ENCODE data around the gene RIN3. TPM values are rescaled to one million over a fixed set of nuclear protein-coding genes. Genes with fewer than 3 reads are reported as not detected.

RIN3 gene
- total RNA-seq, 2 experiments from 2014 or later = 76.1 to 122 TPM

DNA sequence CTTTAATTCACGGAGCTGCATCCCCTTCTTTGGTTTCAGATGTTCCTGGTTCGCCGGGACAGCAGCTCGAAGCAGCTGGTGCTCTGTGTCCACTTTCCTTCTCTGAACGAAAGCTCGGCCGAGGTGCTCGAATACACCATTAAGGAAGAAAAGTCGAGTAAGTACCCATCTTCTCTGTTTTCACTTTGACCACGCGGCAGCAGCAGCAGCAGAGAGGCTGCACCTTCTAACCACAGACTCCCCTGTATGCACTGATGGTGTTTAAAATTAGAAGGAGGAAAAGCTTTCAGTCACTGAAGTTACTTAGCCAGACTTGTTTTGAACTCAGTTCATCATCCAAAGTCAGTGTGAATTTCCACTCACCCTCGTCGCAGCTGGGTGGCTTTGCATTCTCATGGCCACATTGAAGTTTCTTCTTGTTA, 63.8 kb downstream of the RIN3 start:
- CTCF ChIA-PET = interaction anchor here (0.6 to 3.2 kb wide), 11 partner anchors 8 to 541 kb away, joined by 3 to 19 read pairs (median 4); no protein-coding TSS in a partner anchor
- H3K27ac Mint-ChIP-seq = peak overlapping the region; percentile 86
- DNase-seq (peak; percentile 80), ATAC-seq (peak; percentile 87)
- H3K4me1 Mint-ChIP-seq = peaks cover 67% of the 10 kb centered on the region
- no peaks in the 10 kb centered on the region for H3K27me3 Mint-ChIP-seq
- no peaks in the 10 kb centered on the region for H3K9me3 Mint-ChIP-seq (ENCODE audit: low read depth)
- H3K4me3 Mint-ChIP-seq = peak overlapping the region; percentile 67
- H3K36me3 Mint-ChIP-seq = peaks cover 53% of the 10 kb centered on the region

DNA sequence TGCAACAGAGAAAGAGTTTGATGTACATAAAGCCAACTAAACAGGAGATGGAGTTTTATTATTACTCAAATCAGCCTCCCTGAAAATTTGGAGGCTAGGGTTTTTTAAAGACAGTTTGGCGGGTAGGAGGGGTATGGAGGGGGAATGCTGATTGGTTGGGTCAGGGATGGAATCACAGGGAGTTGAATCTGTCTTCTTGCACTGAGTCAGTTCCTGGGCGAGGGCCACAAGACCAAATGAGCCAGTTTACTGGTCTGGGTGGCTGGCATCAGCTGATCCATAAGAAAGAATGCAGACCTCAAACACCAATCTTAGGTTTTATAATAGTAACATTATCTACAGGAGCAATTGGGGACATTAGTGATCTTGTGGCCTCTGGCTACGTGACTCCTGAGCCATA, 64.9 kb downstream of the RIN3 start:
- Mint-ChIP-seq H3K4me1 (peaks cover 76% of the 10 kb centered on the region), H3K27me3 (no peaks in the 10 kb centered on the region), H3K27ac (peak overlapping the region; percentile 52), H3K36me3 (peaks cover 62% of the 10 kb centered on the region), H3K9me3 (ENCODE audit: low read depth) (peaks cover 2% of the 10 kb centered on the region), H3K4me3 (no peak overlapping the region)
- DNase-seq (no peak), ATAC-seq (no peak)
- CTCF ChIA-PET = interaction anchor here (3.2 kb wide), 1 partner anchor 8 kb away, joined by 19 read pairs; no protein-coding TSS in a partner anchor

DNA sequence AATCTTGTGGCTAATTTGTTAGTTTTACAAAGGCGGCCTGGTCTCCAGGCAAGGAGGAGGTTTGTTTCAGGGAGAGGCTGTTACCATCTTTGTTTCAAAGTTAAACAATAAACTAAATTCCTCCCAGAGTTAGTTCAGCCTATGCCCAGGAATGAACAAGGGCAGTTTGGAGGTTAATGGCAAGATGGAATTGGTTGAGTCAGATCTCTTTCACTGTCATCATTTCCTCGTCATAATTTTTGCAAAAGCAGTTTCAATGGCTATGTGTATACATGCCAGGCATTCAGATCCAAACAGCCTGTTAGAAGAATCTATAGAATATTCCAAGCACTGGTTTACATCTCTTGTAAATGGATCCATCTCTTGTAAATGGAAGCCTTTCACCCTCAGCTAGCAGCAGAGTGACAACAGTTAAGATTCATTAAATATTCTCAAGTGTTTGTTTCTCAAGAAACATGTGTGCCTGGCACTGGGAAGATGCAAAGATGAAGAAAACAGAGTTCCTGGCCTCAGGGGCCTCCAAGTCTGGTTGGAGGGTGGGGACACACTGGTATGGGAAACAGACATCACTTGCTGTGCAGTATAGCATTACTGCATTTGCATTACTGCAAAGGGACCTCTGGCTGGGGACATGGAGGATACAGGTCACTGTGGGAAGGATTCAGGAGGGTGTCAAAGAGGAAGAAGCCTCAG, 65.8 kb downstream of the RIN3 start:
- no peak overlapping the region for H3K4me3 Mint-ChIP-seq
- H3K9me3 Mint-ChIP-seq (ENCODE audit: low read depth) = peaks cover 2% of the 10 kb centered on the region
- CTCF ChIA-PET = no interaction called here
- no peaks in the 10 kb centered on the region for H3K27me3 Mint-ChIP-seq
- H3K27ac Mint-ChIP-seq = no peak overlapping the region
- peaks cover 65% of the 10 kb centered on the region for H3K36me3 Mint-ChIP-seq
- no peak for DNase-seq
- no peak for ATAC-seq
- H3K4me1 Mint-ChIP-seq = peaks cover 79% of the 10 kb centered on the region

DNA sequence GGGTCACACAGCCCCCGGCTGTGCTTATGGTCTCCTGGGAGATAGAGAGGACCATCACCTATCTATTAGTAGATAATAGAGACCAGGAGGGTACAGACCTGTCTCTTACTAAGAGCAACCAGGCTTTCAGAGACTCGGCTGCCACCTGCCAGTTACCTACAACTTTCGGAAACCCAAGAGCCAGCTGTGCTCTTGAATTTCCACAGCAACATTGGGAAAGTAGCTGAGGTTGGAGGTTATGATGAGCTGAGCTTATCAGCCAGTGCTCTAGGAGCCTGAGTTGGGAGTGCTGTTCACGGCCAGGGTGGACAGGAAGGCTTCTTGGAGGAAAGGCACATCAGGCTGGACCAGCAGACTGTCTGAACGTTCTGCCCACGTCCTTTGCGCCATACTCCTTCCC, 67.6 kb downstream of the RIN3 start:
- no peak for ATAC-seq
- H3K4me1 Mint-ChIP-seq = peaks cover 81% of the 10 kb centered on the region
- CTCF ChIA-PET = no interaction called here
- H3K27me3 Mint-ChIP-seq = no peaks in the 10 kb centered on the region
- H3K27ac Mint-ChIP-seq = peak overlapping the region; percentile 66
- peaks cover 65% of the 10 kb centered on the region for H3K36me3 Mint-ChIP-seq
- DNase-seq = no peak
- peaks cover 2% of the 10 kb centered on the region for H3K9me3 Mint-ChIP-seq (ENCODE audit: low read depth)
- no peak overlapping the region for H3K4me3 Mint-ChIP-seq

DNA sequence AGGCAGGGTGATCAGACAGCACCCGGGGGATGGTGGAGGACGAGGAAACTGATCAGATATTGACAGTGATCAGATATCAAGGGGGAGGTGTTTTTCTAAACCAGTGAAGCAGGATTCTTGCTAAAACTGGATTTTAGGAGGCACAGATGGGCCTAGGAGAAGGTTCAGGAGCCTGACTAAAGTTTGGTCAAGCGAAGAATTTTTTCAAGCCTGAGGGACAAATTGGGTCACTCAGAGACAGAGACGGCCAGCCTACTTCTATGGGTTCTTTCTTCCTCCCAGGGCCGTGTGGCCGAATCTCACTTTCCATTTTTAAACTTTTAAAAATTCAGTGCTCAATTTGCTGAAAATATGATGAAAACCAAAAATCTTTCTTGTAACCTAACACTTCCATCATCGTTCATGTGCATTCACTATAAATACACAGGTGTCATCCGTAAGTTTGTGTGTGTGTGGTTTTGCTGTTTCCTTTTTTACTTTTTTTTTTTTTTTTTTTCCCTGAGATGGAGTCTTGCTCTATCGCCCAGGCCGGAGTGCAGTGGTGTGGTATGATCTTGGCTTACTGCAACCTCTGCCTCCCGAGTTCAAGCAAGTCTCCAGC, 68.5 kb downstream of the RIN3 start:
- peaks cover 66% of the 10 kb centered on the region for H3K36me3 Mint-ChIP-seq
- peaks cover 2% of the 10 kb centered on the region for H3K9me3 Mint-ChIP-seq (ENCODE audit: low read depth)
- peaks cover 82% of the 10 kb centered on the region for H3K4me1 Mint-ChIP-seq
- H3K27ac Mint-ChIP-seq = peak overlapping the region; percentile 77
- CTCF ChIA-PET = interaction anchor here (1.2 to 1.7 kb wide), 2 partner anchors 19 to 69 kb away, joined by 3 to 4 read pairs; no protein-coding TSS in a partner anchor
- DNase-seq (no peak), ATAC-seq (no peak)
- H3K4me3 Mint-ChIP-seq = no peak overlapping the region
- no peaks in the 10 kb centered on the region for H3K27me3 Mint-ChIP-seq

DNA sequence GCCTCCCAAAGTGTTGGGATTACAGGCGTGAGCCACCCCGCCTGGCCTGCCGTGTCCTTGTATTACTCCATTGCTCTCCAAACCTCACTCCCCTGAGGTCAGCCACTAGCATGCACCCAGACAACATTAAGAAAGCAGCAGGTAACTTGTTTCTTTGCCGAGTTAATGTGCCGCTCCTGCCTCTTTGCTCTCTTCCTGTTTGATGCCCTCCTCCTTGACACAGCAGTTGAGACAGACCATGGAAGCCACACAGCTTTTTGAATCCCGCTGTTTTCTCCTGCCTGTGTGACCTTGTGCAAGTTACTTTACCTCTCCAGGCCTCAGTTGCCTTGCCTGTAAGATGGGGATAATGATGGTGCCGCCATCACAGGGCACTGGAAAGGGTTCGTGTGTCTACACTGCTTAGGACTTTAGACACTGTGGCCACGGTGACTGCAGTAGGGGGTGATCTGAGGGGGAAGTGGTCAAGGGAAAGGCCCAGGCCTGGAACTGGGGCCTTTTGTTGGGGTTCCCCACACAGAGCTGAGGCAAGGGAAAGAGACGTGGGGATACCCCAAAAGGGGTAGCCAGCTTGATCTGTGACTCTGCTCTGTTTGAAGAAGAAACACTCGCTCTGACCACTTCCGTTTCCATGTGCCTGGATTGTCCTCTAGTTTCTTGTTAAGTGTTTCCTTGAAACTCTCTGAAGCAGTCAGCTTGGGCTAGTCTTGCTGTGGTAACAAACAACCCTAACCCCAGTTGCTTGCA, 69.3 kb downstream of the RIN3 start:
- ATAC-seq (peak; percentile 30), DNase-seq (peak; percentile 79)

DNA sequence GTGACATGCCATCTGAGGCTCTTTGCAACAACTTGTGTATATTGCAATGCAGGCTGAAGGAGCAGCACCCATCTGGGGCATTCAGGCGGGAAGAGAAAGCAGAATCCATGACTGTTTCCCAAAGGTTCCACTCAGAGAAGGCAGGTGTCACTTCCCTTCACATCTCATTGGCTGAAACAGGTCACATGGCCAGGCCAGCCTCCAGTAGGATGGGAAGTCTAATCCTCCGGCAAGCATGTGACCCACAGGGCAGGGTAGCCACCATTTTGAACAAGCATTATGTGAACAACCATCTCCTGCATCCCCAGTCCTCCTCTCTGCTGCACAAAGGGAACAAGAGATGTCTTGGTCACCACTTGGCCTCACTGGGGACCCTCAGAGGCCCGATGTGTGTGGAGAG, 70.6 kb downstream of the RIN3 start:
- CTCF ChIA-PET = interaction anchor here (1.1 to 1.7 kb wide), 2 partner anchors 16 to 29 kb away, joined by 3 to 8 read pairs; no protein-coding TSS in a partner anchor
- H3K27ac Mint-ChIP-seq = peak overlapping the region; percentile 89
- no peaks in the 10 kb centered on the region for H3K27me3 Mint-ChIP-seq
- peaks cover 84% of the 10 kb centered on the region for H3K4me1 Mint-ChIP-seq
- H3K4me3 Mint-ChIP-seq = no peak overlapping the region
- DNase-seq = no peak
- H3K9me3 Mint-ChIP-seq (ENCODE audit: low read depth) = peaks cover 2% of the 10 kb centered on the region
- peaks cover 64% of the 10 kb centered on the region for H3K36me3 Mint-ChIP-seq
- ATAC-seq = no peak

More for the DNA sequence above, 69.3 kb downstream of the RIN3 start:
- Mint-ChIP-seq H3K27ac (peak overlapping the region; percentile 77), H3K9me3 (ENCODE audit: low read depth) (peaks cover 2% of the 10 kb centered on the region), H3K4me3 (no peak overlapping the region), H3K27me3 (no peaks in the 10 kb centered on the region), H3K36me3 (peaks cover 65% of the 10 kb centered on the region), H3K4me1 (peaks cover 82% of the 10 kb centered on the region)
- CTCF ChIA-PET = interaction anchor here (0.7 to 1.7 kb wide), 4 partner anchors 14 to 68 kb away, joined by 3 to 4 read pairs (median 3); no protein-coding TSS in a partner anchor

DNA sequence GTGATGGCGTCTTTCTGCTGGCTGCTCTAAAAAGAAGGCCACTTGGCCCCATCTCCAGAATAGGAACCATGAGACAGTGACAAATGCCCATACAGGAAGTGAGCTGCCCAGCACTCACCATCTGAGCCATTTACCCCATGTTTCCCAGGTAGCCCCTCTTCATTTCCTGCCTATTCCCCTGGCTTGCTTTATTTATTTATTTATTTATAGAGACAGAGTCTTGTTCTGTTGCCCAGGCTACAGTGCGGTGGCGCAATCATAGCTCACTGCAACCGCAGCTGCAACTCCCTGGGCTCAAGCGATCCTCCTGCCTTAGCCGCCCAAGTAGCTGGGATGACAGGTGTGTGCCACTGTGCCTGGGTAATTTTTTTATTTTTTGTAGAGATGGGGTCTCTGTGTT, 71.2 kb downstream of the RIN3 start:
- DNase-seq (no peak), ATAC-seq (no peak)
- peaks cover 62% of the 10 kb centered on the region for H3K36me3 Mint-ChIP-seq
- CTCF ChIA-PET = interaction anchor here (1.0 to 2.2 kb wide), 7 partner anchors 12 to 183 kb away, joined by 3 to 9 read pairs (median 4); no protein-coding TSS in a partner anchor
- H3K9me3 Mint-ChIP-seq (ENCODE audit: low read depth) = peaks cover 2% of the 10 kb centered on the region
- no peak overlapping the region for H3K4me3 Mint-ChIP-seq
- peaks cover 83% of the 10 kb centered on the region for H3K4me1 Mint-ChIP-seq
- peaks cover 2% of the 10 kb centered on the region for H3K27me3 Mint-ChIP-seq
- H3K27ac Mint-ChIP-seq = peak overlapping the region; percentile 89

DNA sequence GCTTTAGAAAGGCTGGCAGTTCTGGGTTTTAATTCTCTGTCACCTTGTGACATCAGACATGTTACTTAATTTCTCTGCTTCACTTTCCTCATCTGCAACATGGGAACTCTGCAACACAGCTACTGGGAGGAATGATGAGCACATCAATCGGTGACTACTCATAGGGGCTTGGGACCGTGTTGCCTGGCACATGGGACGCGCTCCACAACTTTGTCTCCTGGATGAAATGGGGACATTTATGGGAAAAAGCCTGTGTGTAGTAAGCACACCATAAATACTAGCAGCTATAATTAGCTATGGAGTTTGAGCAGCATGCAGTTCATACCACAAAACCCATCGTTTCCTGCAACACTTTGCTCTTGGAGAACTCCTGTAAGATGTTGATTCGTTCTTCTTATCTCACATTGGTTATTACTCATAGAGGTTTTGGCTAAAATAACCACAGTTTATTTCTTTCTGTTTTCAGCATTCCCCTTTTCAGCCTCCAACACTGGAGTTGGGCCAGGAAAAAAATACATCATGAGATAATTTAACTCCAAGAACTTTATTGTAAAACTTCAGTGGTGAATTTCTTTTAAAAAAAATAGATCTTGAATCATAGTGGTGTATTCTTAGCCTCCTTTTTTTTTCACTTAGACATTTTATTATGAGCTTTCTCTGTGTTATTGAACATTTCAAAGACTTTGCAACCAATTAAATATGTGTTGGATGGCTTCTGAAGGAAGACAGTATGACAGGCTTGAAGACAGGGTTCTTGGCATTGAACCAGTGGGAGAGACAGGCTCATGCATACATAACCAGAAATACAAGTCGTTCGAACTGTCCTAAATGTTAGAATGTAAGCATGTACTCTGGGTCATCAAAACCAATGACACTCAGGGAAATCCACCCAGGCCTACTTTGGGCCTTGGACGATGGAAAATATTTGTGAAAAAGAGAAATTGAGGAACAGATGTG, 72.7 kb downstream of the RIN3 start:
- CTCF ChIA-PET = interaction anchor here (1.0 to 4.2 kb wide), 17 partner anchors 9 to 207 kb away, joined by 3 to 19 read pairs (median 5); no protein-coding TSS in a partner anchor
- peak; percentile 71 for ATAC-seq
- Mint-ChIP-seq H3K4me1 (peaks cover 94% of the 10 kb centered on the region), H3K4me3 (peak overlapping the region; percentile 58), H3K9me3 (ENCODE audit: low read depth) (peaks cover 6% of the 10 kb centered on the region), H3K36me3 (peaks cover 65% of the 10 kb centered on the region), H3K27me3 (peaks cover 2% of the 10 kb centered on the region), H3K27ac (peak overlapping the region; percentile 89)
- DNase-seq = peak; percentile 79

DNA sequence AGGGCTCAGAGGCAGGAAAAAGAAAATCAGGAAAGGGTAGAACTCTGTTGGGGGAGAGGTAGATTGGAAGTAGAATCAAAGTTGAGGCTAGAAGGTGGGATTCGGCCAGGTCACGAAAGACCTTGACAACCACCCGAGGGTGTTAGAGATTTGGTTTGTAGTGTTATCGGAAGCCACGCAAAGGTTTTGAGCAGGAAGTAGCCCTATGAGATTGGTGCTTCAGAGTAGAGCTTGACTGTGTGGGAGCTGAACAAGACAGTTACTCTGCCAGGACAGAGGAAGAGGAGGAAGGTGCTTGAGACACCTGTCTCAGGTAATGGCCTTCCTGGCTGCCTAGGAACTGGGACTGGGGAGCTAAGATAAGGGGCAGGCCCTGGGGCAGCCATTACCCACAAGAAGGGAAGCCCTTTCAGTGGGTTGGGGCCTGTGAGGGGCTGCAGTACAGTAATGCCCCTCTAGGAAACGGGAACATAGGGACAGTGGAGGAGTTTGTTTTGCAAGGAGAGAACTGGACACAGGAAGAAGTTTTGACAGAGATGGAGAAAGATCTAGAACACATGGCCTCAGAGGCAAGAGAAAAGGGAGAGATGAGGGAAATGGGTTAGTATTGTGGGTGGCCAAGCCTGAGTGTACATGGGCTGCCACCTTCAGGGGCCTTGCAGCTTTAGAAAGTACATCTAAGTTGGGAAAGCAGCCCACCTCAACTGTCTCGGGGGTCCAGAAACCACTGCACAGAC, 73.5 kb downstream of the RIN3 start:
- CTCF ChIA-PET = interaction anchor here (0.7 to 4.2 kb wide), 19 partner anchors 10 to 480 kb away, joined by 3 to 19 read pairs (median 4); partner anchors contain the start of gene ATXN3
- H3K4me3 Mint-ChIP-seq = peak overlapping the region; percentile 58
- H3K9me3 Mint-ChIP-seq (ENCODE audit: low read depth) = peaks cover 8% of the 10 kb centered on the region
- H3K27me3 Mint-ChIP-seq = peaks cover 2% of the 10 kb centered on the region
- peaks cover 93% of the 10 kb centered on the region for H3K4me1 Mint-ChIP-seq
- H3K27ac Mint-ChIP-seq = peak overlapping the region; percentile 89
- peak; percentile 54 for ATAC-seq
- peak; percentile 58 for DNase-seq
- peaks cover 67% of the 10 kb centered on the region for H3K36me3 Mint-ChIP-seq

DNA sequence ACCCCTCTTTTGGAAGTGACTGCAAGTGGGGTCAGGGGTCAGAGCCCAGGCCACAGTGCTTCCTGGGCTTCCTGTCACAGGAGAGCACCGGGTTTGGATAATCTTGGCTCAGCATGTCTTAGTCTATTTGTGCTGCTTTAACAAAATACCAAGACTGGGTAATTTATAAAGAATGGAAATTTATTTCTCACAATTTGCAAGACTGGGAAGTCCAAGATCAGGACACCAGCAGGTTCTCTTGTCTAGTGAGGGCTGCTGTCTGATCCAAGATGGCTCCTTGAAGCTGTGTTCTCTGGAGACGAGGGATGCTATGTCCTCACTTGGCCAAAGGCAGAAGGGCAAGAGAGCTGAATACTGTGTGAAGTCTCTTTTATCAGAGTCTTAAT, 74.1 kb downstream of the RIN3 start:
- Mint-ChIP-seq H3K36me3 (peaks cover 65% of the 10 kb centered on the region), H3K9me3 (ENCODE audit: low read depth) (peaks cover 8% of the 10 kb centered on the region), H3K27ac (peak overlapping the region; percentile 89), H3K27me3 (peaks cover 2% of the 10 kb centered on the region), H3K4me1 (peaks cover 88% of the 10 kb centered on the region), H3K4me3 (no peak overlapping the region)
- CTCF ChIA-PET = interaction anchor here (0.6 to 4.2 kb wide), 17 partner anchors 11 to 481 kb away, joined by 3 to 19 read pairs (median 3); partner anchors contain the start of gene ATXN3
- DNase-seq (no peak), ATAC-seq (no peak)
